Renal cortex interstitium (tissue), 11 donors: ENCODE measurements around the gene TRPC4. TPM values are rescaled to one million over a fixed set of nuclear protein-coding genes. Genes with fewer than 3 reads are reported as not detected.
"Not testable (repeated sequence)": the region's sequence is repeated elsewhere in the genome, so short reads cannot be mapped to it uniquely, and the experiment has no call there.

ENCODE experiments used
- DNase-seq, 11 donors: peaks; one replicate each; pipeline ENCODE4 v3.0.0-alpha.2; 2013; ENCODE audit warnings: low read depth in 9 of 11, low spot score in 4 of 11; ENCODE audit errors: extremely low read depth in 1 of 11
- polyA plus RNA-seq, 3 donors: library from polyadenylated mRNA; unstranded; fragments of 120-200 nt; gene quantifications; one replicate each; pipeline ENCODE4 v1.2.1, GENCODE V29; 2013; ENCODE audit not compliant: insufficient read length in 3 of 3

The TRPC4 gene
- polyA plus RNA-seq, 3 donors = 4.4 to 6.4 (median 4.5) TPM

GRCh38 chr13:37868691-37869505 is 674 bp downstream of the TRPC4 start:
- DNase-seq = peak in 7 of 11 donors; percentile 10 to 38 (median 30)

- no peak for DNase-seq
Measured at GRCh38 chr13:37863708-37864107, 5.9 kb downstream of the TRPC4 start.

- no peak for DNase-seq
Measured at GRCh38 chr13:37835392-37835791, 34.2 kb downstream of the TRPC4 start.

- no peak for DNase-seq
Measured at GRCh38 chr13:37833411-37833810, 36.2 kb downstream of the TRPC4 start.

- no peak for DNase-seq
Measured at GRCh38 chr13:37816276-37816675, 53.3 kb downstream of the TRPC4 start.

- DNase-seq = no peak
Measured at GRCh38 chr13:37811441-37811840, 58.1 kb downstream of the TRPC4 start.

GRCh38 chr13:37806666-37807065 is 62.9 kb downstream of the TRPC4 start:
- DNase-seq = no peak

- no peak for DNase-seq
Measured at GRCh38 chr13:37797631-37798030, 71.9 kb downstream of the TRPC4 start.

GRCh38 chr13:37796795-37797194 is 72.8 kb downstream of the TRPC4 start:
- DNase-seq = not testable (repeated sequence)

GRCh38 chr13:37795326-37795725 is 74.2 kb downstream of the TRPC4 start:
- no peak for DNase-seq

GRCh38 chr13:37791699-37792098 is 77.9 kb downstream of the TRPC4 start:
- no peak for DNase-seq

- no peak for DNase-seq
Measured at GRCh38 chr13:37788346-37788745, 81.2 kb downstream of the TRPC4 start.

- no peak for DNase-seq
Measured at GRCh38 chr13:37777676-37778075, 91.9 kb downstream of the TRPC4 start.

- DNase-seq = no peak
Measured at GRCh38 chr13:37775871-37776270, 93.7 kb downstream of the TRPC4 start.

GRCh38 chr13:37772644-37773043 is 96.9 kb downstream of the TRPC4 start:
- no peak for DNase-seq

GRCh38 chr13:37769545-37769944 is 100.0 kb downstream of the TRPC4 start:
- no peak for DNase-seq

GRCh38 chr13:37769078-37769477 is 100.5 kb downstream of the TRPC4 start:
- DNase-seq = no peak

- DNase-seq = no peak
Measured at GRCh38 chr13:37766502-37766901, 103.1 kb downstream of the TRPC4 start.

GRCh38 chr13:37755349-37755748 is 114.2 kb downstream of the TRPC4 start:
- DNase-seq = no peak

GRCh38 chr13:37753776-37754175 is 115.8 kb downstream of the TRPC4 start:
- no peak for DNase-seq

GRCh38 chr13:37752146-37752545 is 117.4 kb downstream of the TRPC4 start:
- DNase-seq = no peak
